Rectal smooth muscle tissue (tissue), 1 donor: Measurements from ENCODE around the gene MLF2.

Experiments used
- H3K27ac ChIP-seq: one replicate; pipeline ENCODE4 v1.7.0; 2013; ENCODE audit warnings: low read depth, low read length, inconsistent platforms
- H3K27me3 ChIP-seq: one replicate; pipeline ENCODE4 v1.7.0; 2013; ENCODE audit warnings: low read length; ENCODE audit not compliant: control insufficient read depth, insufficient read depth
- H3K36me3 ChIP-seq: one replicate; pipeline ENCODE4 v1.7.0; 2013; ENCODE audit warnings: low read length; ENCODE audit not compliant: control insufficient read depth, insufficient read depth
- H3K4me1 ChIP-seq: one replicate; pipeline ENCODE4 v1.7.0; 2013; ENCODE audit warnings: low read length; ENCODE audit not compliant: control insufficient read depth, insufficient read depth
- H3K4me3 ChIP-seq: one replicate; pipeline ENCODE4 v1.7.0; 2013; ENCODE audit warnings: low read length
- H3K9ac ChIP-seq: one replicate; pipeline ENCODE4 v1.7.0; 2013; ENCODE audit warnings: low read length

The MLF2 gene, protein sequence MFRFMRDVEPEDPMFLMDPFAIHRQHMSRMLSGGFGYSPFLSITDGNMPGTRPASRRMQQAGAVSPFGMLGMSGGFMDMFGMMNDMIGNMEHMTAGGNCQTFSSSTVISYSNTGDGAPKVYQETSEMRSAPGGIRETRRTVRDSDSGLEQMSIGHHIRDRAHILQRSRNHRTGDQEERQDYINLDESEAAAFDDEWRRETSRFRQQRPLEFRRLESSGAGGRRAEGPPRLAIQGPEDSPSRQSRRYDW

DNA sequence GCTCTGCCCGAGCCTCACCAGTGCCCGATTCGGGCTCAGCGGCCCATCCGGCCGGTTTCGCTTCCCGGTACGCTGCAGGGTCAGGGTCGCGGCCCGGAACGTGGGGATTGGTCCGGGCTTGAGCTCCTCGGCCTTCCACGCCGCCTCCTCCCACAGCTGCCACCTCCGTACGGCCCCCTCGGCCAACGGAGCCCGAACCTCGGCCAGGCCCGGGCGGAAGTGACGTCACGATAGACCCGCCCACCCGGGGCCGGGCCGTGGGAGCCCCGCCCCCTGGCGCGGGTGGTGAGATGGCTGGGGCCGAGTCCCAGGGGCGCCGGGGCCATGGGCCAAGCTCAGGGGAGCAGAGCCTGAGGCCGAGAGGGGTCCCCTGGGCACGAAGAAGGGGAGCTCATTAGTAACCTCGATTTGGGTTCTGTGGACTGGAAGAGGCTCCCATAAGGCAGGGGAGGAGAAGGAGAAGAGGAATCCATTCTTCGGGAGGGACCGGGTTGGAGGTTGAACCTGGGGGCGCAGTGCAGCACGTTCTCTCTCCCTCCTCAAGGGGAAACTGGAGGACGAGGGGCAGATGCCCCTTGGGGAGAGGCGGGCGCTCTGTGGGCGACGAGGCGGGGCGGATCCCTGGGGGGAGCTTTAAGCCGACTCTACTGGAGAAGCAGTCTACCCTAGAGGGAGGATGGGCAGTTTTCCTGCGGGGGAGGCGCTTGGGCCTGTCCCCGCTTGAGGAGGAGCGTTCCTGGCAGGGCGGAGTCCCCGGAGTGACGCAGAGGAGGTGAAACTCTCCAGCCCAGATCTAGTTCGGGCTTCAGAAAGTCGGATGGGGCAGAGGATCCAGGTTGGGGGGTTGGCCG is at the start of gene MLF2:
TSS of gene MLF2 (minus strand) at position 221 of the 851 bp plus-strand sequence. CDS start 807 bp downstream, outside the sequence.
- Histone ChIP-seq H3K27me3 (no peaks in the 10 kb centered on the region), H3K27ac (peak within 1 kb of the TSS; percentile 99), H3K9ac (peak within 1 kb of the TSS; percentile 92), H3K4me1 (peaks cover 12% of the 10 kb centered on the region), H3K36me3 (peaks cover 29% of the 10 kb centered on the region), H3K4me3 (peak within 1 kb of the TSS; percentile 92)

- no peaks in the 10 kb centered on the region for H3K4me1 ChIP-seq
- H3K4me3 ChIP-seq, result no peak overlapping the region
- no peak overlapping the region for H3K27ac ChIP-seq
- H3K27me3 ChIP-seq, result no peaks in the 10 kb centered on the region
- no peaks in the 10 kb centered on the region for H3K36me3 ChIP-seq
- H3K9ac ChIP-seq, result no peak overlapping the region
Measured at GRCh38 chr12:6799147-6799546, 46.2 kb upstream of the MLF2 start.

GRCh38 chr12:6796576-6796975 is 43.6 kb upstream of the MLF2 start:
- no peaks in the 10 kb centered on the region for H3K36me3 ChIP-seq
- H3K9ac ChIP-seq, result no peak overlapping the region
- H3K4me1 ChIP-seq, result no peaks in the 10 kb centered on the region
- no peaks in the 10 kb centered on the region for H3K27me3 ChIP-seq
- H3K27ac ChIP-seq, result no peak overlapping the region
- H3K4me3 ChIP-seq, result no peak overlapping the region

GRCh38 chr12:6795088-6795487 is 42.1 kb upstream of the MLF2 start:
- no peaks in the 10 kb centered on the region for H3K4me1 ChIP-seq
- no peak overlapping the region for H3K27ac ChIP-seq
- no peak overlapping the region for H3K4me3 ChIP-seq
- H3K36me3 ChIP-seq, result no peaks in the 10 kb centered on the region
- H3K9ac ChIP-seq, result no peak overlapping the region
- no peaks in the 10 kb centered on the region for H3K27me3 ChIP-seq

- Histone ChIP-seq H3K27ac (no peak overlapping the region), H3K27me3 (no peaks in the 10 kb centered on the region), H3K4me1 (no peaks in the 10 kb centered on the region), H3K9ac (no peak overlapping the region), H3K4me3 (peak overlapping the region; percentile 14), H3K36me3 (no peaks in the 10 kb centered on the region)
Measured at GRCh38 chr12:6792522-6793201, 39.7 kb upstream of the MLF2 start.

DNA sequence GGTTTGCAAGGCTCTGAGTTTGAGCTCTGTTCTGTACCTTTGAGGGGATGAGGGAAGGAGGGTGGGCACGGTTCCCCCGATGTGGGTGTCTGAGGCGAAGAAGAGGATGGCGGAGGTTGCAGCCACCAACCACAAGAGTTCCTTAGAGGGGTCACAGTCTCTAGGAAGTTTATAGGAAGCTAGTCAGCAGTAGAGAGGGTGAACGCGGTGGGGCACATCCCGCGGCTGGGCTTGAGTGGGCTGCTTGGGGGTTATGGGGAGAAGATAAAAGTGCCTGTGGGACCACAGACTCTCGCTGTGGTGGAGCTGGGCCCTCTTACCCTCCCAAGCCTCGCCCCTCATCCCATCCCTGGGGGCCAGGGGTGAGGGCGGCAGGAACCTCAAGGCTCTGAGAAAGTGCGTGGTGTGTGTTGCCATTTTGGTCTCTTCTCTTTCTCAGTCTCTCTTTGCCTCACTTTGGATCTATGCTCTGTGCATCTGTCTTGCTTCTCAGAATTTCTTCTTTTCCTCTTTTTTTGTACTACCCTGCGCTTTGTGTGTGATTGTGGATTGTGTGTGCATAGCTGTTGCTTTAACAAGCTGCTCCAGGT is 39.1 kb upstream of the MLF2 start:
- no peak overlapping the region for H3K27ac ChIP-seq
- peak overlapping the region; percentile 14 for H3K4me3 ChIP-seq

GRCh38 chr12:6790496-6791150 is 37.7 kb upstream of the MLF2 start:
- no peaks in the 10 kb centered on the region for H3K36me3 ChIP-seq
- no peak overlapping the region for H3K27ac ChIP-seq
- peak overlapping the region; percentile 14 for H3K4me3 ChIP-seq
- no peaks in the 10 kb centered on the region for H3K27me3 ChIP-seq
- H3K4me1 ChIP-seq, result no peaks in the 10 kb centered on the region
- H3K9ac ChIP-seq, result peak overlapping the region; percentile 0

More for the DNA sequence above, 39.1 kb upstream of the MLF2 start:
- Histone ChIP-seq H3K9ac (no peak overlapping the region), H3K36me3 (no peaks in the 10 kb centered on the region), H3K4me1 (no peaks in the 10 kb centered on the region), H3K27me3 (no peaks in the 10 kb centered on the region)

- H3K4me1 ChIP-seq, result no peaks in the 10 kb centered on the region
- peak within 1 kb of the TSS; percentile 57 for H3K4me3 ChIP-seq
- H3K9ac ChIP-seq, result peak within 1 kb of the TSS; percentile 19
- no peaks in the 10 kb centered on the region for H3K36me3 ChIP-seq
- no peak within 1 kb of the TSS for H3K27ac ChIP-seq
- no peaks in the 10 kb centered on the region for H3K27me3 ChIP-seq
Measured at GRCh38 chr12:6788972-6789924, 36.3 kb upstream of the MLF2 start, which contains the start of gene CD4. TSS of gene CD4 (plus strand) at chr12:6789528. CDS start at chr12:6800139, 10,611 bp downstream.

GRCh38 chr12:6787309-6787708 is 34.4 kb upstream of the MLF2 start:
- no peaks in the 10 kb centered on the region for H3K36me3 ChIP-seq
- H3K27ac ChIP-seq, result no peak overlapping the region
- no peak overlapping the region for H3K9ac ChIP-seq
- H3K4me1 ChIP-seq, result no peaks in the 10 kb centered on the region
- H3K4me3 ChIP-seq, result no peak overlapping the region
- H3K27me3 ChIP-seq, result no peaks in the 10 kb centered on the region

DNA sequence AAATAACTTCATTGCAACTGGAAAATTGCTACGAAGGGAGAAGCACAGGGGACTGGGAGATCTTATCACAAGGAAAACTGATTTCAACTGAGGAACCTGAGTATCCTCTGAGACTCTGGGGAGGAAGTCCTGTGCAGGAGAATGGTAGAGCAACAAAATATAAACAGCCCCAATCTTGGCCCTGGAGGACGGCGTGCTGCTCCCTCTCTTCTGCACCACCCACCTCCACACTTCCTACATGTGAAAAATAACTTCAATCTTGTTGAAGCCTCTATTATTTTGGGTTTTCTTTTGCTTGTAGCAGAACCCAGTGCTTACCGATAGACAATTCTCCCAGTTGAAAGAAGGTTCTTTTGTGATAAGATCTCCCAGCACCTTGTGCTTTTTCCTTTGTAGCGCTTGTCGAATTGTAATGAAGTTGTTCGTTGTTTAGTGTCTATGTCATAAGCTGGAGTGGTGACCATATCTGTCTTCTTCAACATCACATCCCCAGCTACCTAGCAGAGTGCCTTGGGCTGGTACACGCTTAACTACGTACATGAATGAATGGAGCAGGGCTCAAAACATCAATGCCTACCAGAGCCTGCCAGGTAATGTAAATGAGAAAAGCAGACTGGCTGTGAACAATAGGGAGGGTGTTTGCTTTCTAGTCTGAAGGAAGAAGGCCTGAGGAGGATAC is 33.6 kb upstream of the MLF2 start:
- Histone ChIP-seq H3K27ac (no peak overlapping the region), H3K9ac (no peak overlapping the region), H3K4me3 (no peak overlapping the region)

DNA sequence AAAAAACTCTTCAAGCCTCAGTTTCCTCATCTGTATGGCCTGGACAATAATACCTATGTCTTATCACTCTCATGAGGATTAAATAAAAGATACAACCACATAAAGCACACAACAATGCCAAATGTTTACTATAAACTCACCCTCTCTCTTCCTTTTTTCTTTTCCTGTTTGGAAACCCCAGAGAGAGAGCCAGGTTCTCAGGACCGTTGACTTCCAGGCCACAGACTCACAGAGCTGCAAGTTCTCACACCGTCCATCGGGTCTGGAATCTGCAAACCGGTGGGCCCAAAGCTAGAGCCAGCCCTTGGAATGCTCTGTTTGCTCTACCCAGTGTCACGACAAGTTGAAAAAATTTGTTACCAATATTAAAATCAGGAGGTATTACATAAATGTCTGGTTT is 31.8 kb upstream of the MLF2 start:
- H3K36me3 ChIP-seq, result no peaks in the 10 kb centered on the region
- H3K4me3 ChIP-seq, result no peak overlapping the region
- H3K9ac ChIP-seq, result no peak overlapping the region
- H3K27ac ChIP-seq, result no peak overlapping the region
- H3K4me1 ChIP-seq, result no peaks in the 10 kb centered on the region
- no peaks in the 10 kb centered on the region for H3K27me3 ChIP-seq

More for the DNA sequence above, 33.6 kb upstream of the MLF2 start:
- Histone ChIP-seq H3K27me3 (no peaks in the 10 kb centered on the region), H3K4me1 (no peaks in the 10 kb centered on the region), H3K36me3 (no peaks in the 10 kb centered on the region)
